Upper lobe of left lung (tissue), 4 donors: ENCODE data around the gene P2RY6.

Source experiments
- POLR2AphosphoS5 ChIP-seq, 2 donors: sonication (generic); formaldehyde crosslinking; IDR thresholded peaks; one replicate each; pipeline ENCODE4 v1.5.1; 2017; ENCODE audit warnings: antibody characterized with exemption in 2 of 2
- TF ChIP-seq, protein P1 (sequence below), 6 experiments: fragments of 450-650 bp in 4 of 6; fragments of 200-600 bp in 2 of 6; sonication (generic) in 2 of 6; IDR thresholded peaks; one replicate each; pipeline ENCODE4 v1.5.1; 2016 to 2019; ENCODE audit warnings: antibody characterized with exemption in 6 of 6

DNA sequence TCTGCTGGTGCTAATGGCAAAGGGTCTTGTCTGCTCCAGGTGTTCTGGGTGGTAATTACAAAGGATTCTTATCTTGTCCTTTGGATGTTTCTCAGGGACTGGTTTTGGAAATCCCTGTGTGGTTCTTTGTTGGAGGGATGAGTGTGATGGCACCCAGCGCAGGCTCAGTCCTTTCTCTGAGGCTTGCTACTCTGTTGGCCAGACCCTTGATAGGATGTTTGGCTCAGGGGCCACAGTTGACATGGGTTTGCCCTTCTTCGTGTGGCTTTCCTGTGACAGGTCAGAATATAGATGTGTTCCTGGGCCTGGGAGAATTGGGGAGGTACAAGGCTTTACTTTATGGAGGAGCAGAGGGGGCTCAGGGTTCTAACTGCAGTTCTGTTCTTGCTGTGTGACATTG is 39.9 kb downstream of the P2RY6 start:
- TF ChIP-seq, protein P1, sequence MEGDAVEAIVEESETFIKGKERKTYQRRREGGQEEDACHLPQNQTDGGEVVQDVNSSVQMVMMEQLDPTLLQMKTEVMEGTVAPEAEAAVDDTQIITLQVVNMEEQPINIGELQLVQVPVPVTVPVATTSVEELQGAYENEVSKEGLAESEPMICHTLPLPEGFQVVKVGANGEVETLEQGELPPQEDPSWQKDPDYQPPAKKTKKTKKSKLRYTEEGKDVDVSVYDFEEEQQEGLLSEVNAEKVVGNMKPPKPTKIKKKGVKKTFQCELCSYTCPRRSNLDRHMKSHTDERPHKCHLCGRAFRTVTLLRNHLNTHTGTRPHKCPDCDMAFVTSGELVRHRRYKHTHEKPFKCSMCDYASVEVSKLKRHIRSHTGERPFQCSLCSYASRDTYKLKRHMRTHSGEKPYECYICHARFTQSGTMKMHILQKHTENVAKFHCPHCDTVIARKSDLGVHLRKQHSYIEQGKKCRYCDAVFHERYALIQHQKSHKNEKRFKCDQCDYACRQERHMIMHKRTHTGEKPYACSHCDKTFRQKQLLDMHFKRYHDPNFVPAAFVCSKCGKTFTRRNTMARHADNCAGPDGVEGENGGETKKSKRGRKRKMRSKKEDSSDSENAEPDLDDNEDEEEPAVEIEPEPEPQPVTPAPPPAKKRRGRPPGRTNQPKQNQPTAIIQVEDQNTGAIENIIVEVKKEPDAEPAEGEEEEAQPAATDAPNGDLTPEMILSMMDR (IDR thresholded peaks at IDR 0.05), result no peak
- no peak for TF ChIP-seq POLR2AphosphoS5 (IDR thresholded peaks at IDR 0.05)
